A673 (cell line): Measurements from ENCODE around the gene NEDD4L.

ENCODE experiments used
- EZH2 ChIP-seq: fragments of 200-600 bp; sonication (generic); IDR thresholded peaks from 2 replicates; pipeline ENCODE4 v1.6.1; 2017; ENCODE audit warnings: borderline replicate concordance, low read depth, mild to moderate bottlenecking, mixed read lengths, antibody characterized with exemption, low read length; ENCODE audit not compliant: poor library complexity, severe bottlenecking
- TF ChIP-seq, protein P1 (sequence below): fragments of 300-800, 200-600 bp; sonication (generic); conservative IDR thresholded peaks from 2 replicates; pipeline ENCODE4 v1.5.1; 2017; ENCODE audit warnings: low read depth, mild to moderate bottlenecking, antibody characterized with exemption, low read length, moderate library complexity, mixed read lengths

- TF ChIP-seq, protein P1, sequence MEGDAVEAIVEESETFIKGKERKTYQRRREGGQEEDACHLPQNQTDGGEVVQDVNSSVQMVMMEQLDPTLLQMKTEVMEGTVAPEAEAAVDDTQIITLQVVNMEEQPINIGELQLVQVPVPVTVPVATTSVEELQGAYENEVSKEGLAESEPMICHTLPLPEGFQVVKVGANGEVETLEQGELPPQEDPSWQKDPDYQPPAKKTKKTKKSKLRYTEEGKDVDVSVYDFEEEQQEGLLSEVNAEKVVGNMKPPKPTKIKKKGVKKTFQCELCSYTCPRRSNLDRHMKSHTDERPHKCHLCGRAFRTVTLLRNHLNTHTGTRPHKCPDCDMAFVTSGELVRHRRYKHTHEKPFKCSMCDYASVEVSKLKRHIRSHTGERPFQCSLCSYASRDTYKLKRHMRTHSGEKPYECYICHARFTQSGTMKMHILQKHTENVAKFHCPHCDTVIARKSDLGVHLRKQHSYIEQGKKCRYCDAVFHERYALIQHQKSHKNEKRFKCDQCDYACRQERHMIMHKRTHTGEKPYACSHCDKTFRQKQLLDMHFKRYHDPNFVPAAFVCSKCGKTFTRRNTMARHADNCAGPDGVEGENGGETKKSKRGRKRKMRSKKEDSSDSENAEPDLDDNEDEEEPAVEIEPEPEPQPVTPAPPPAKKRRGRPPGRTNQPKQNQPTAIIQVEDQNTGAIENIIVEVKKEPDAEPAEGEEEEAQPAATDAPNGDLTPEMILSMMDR = no peak
- TF ChIP-seq EZH2 = no peak
Measured at GRCh38 chr18:58298251-58299134, 254.5 kb downstream of the NEDD4L start.
